Measurements from ENCODE around the gene TMEM139.

GRCh38 chr7:143256932-143257331 is 27.8 kb upstream of the TMEM139 start:
- TF ChIP-seq CTCF (tag by site-specific recombination; IDR thresholded peaks at IDR 0.05) (no peak), ZNF112 (tag by site-specific recombination; IDR thresholded peaks at IDR 0.05) (no peak), ZNF146 (tag by site-specific recombination; IDR thresholded peaks at IDR 0.05) (no peak), ZSCAN30 (tag by site-specific recombination; IDR thresholded peaks at IDR 0.05) (no peak), ZNF791 (tag by site-specific recombination; IDR thresholded peaks at IDR 0.05) (no peak), REST (tag by site-specific recombination; IDR thresholded peaks at IDR 0.05) (no peak), YY1 (tag by site-specific recombination; IDR thresholded peaks at IDR 0.05) (no peak), ZNF645 (tag by site-specific recombination; IDR thresholded peaks at IDR 0.05) (no peak)

Data from HEK293 (cell line).